Measurements from ENCODE around the gene NUP85.
"Not testable (repeated sequence)": the region's sequence is repeated elsewhere in the genome, so short reads cannot be mapped to it uniquely, and the experiment has no call there.

Gene NUP85

GRCh38 chr17:75242461-75243042, 37.1 kb downstream of the NUP85 start:
- no peak for DNase-seq

- no peak for DNase-seq
Measured at GRCh38 chr17:75244133-75244866, 38.8 kb downstream of the NUP85 start.

GRCh38 chr17:75245011-75245410, 39.5 kb downstream of the NUP85 start:
- DNase-seq, result no peak

GRCh38 chr17:75246404-75246803, 40.9 kb downstream of the NUP85 start:
- no peak for DNase-seq

DNA sequence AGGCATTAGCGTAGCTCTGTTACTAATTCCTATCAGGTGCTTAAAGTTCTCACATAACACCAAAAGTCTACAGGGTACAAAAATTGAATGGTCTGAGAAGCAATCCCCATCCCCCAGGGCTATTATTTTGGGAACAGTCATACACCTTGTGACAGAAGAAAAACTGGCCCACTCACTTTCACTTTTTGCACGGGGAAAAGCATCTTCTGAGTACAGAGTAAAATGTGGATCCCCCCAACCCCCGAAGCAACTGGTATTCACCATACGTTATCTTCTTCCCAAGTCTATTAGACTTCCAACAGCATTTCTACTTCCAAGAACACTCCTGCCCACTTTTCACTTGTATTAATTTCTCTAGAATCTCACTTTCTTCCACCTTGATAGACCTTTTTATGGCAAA, 44.1 kb downstream of the NUP85 start:
- no peak for DNase-seq

GRCh38 chr17:75250009-75250471, 44.6 kb downstream of the NUP85 start:
- DNase-seq, result no peak

DNA sequence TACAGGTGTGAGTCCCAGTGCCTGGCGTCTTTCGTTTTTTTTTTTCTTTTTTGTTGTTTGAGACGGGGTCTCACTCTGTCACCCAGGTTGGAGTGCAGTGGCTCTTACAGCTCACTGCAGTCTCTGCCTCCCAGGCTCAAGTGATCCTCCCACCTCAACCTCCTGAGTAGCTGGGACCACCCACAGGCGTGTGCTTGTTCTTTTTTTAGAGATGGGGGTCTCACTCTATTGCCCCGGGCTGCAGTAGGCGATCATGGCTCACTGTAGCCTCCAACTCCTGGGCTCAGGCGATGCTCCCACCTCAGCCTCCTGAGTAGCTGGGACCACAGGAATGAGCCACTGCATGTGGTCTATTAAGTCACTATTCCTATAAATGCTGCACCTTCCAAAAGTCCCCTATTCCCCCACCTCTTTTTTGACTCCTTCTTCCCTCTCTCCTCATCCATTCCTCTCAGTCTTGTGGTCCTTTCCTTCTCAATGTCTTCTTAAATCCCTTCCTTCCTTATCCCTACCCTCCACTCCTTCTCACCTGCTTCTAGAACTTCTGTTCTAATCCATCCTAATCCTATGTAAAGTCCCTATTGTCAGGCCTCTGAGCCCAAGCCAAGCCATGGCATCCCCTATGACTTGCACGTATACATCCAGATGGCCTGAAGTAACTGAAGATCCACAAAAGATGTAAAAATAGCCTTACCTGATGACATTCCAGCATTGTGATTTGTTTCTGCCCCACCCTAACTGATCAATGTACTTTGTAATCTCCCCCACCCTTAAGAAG, 46.7 kb downstream of the NUP85 start:
- no peak for DNase-seq

DNA sequence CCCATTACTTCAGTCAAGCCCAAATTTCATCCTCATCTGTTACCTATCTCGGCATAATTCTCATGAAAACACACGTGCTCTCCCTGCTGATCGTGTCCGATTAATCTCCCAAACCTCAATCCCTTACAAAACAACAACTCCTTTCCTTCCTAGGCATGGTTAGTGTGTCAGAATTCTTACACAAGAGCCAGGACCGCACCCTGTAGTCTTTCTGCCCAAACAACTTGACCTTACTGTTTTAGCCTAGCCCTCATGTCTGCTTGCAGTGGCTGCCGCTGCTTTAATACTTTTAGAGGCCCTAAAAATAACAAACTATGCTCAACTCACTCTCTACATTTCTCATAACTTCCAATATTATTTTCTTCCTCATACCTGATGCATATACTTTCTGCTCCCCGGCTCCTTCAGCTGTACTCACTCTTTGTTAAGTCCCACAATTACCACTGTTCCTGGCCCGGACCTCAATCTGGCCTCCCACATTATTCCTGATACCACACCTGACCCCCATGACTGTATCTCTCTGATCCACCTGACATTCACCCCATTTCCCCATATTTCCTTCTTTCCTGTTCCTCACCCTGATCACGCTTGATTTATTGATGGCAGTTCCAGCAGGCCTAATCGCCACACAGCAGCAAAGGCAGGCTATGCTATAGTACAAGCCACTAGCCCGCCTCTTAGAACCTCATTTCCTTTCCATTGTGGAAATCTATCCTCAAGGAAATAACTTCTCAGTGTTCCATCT, 50.6 kb downstream of the NUP85 start:
- DNase-seq, result not testable (repeated sequence)

- DNase-seq, result not testable (repeated sequence)
Measured at GRCh38 chr17:75257228-75257627, 51.7 kb downstream of the NUP85 start.

DNA sequence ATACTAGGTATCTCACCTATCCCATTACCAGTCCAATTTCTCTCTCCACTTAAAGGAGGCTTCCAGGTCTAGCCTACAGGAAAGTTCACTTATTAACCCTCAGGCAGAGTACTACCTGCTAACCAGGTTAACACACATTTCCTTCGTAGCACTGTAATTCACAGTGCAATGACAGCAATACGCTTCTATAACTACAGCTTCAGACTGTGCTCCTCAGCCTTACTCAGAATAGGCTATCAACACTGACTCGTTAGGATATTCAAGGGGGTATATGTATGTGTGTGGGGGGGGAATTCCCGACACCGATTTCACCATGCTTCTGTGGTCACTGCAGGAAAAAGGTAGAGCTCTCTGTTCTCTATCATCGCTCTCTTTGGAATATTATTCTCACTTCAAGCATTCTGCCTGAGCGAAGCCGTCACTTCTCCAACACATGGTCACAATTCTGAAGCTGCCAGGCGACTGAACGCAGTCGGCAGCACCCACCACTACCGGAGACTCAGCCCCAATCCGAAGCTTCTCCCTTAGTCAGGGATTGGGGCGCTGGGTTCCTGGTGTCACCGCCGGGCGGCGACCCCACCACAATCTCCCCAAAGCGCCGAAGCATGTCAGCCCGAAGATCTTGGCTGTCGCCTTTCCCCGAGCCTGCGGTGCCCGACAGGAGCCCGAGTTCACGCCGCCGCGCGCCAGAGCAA, 55.3 kb downstream of the NUP85 start:
- DNase-seq, result no peak

GRCh38 chr17:75261336-75262111, 56.0 kb downstream of the NUP85 start, which contains the start of the genes GGA3 and MRPS7:
Gene GGA3, minus strand, starts transcription at chr17:75261606. Its CDS starts 19 bp downstream, at chr17:75261587.
Gene MRPS7, plus strand, starts transcription at chr17:75261879. Its CDS starts 22 bp downstream, at chr17:75261901.
- peak; percentile 86 to 87 for DNase-seq

DNA sequence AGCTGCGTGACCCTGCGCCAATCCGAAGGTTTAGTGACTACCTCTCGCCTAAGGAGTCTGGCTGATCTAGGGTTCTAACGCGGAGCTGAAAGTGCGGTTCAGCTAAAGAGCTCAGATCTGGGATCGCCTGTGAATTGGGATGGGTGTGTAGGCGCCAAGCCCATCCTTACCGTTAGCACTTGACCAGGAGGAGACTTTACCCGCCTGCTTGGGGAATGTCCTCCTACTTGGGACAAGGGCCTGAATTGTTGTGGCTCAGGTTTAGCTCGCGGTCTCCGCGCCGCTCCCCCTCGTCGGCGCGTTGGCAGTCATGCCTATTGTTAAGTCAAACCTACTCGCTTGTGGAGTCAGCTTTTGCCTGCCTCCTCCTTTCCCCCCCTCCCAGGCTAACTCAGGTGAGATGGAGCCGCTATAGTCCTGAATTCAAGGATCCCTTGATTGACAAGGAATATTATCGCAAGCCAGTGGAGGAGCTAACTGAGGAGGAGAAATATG, 56.7 kb downstream of the NUP85 start:
- peak in 1 of 2 experiments; percentile 43 for DNase-seq

- no peak for DNase-seq
Measured at GRCh38 chr17:75263055-75263454, 57.6 kb downstream of the NUP85 start.

DNA sequence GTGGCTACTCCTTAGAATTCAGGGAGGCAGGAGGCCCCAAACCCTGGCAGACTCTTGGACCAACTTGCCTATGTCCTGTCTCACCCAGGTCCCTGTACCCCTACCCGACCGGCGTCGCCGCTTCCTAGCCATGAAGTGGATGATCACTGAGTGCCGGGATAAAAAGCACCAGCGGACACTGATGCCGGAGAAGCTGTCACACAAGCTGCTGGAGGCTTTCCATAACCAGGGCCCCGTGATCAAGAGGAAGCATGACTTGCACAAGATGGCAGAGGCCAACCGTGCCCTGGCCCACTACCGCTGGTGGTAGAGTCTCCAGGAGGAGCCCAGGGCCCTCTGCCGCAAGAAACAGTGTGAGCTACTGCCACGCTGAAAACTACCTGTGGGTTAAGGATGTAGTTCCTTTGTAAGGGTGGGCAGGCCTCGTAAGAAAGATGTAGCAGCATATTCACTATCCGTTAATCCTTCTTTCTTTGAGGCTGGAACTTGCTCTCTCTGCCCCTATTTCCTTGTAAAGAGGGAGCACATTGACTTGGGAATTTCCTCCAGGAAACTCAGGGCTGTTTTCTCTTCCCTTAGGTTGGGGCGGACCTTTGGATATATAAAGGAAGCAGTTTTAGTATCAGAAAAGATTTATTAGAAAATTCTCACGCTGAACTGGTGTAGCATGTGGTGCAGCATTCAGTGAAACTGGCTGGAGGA, 60.3 kb downstream of the NUP85 start:
- DNase-seq, result no peak

- no peak for DNase-seq
Measured at GRCh38 chr17:75266316-75267152, 61.1 kb downstream of the NUP85 start.

GRCh38 chr17:75267153-75267410, 61.6 kb downstream of the NUP85 start:
- DNase-seq, result no peak

DNA sequence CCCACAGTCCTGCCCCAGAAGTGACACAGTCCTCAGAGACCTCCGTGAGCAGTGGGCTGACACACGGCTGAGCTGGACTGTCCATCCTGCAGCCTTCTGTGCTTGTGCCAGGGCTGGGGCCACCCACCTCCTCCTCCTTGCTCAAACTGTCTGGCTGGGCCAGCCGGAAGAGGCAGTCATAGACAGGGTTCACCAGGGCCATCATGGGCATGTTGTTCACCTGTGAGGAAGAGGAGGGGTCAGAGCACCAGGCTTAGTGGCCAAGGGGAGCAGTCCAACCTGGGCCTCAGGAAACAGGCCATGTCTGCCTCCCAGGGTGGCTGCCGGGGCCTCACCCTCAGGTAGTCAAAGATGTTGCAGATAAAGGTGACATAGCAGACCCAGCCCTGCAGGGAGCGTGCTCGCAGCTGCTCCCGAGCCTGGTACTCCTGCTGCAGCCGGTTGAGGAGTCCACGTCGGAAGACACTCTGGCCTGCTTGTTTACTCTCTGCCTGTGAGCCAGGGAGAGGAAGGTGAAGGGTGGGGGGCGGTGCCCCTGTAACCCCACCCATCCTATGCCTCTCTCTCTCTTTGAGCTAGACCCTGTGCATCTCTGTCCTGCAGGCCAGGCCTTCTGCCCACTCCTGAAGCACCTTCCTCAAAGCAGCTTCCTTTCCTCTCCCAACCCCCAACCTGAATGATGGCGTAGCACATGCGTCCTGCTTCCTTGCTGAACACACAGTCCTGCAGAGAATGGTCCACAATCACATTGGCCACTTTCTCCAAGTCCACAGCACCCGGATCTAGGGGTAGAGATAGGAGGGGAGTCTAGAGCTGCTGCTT, 62.1 kb downstream of the NUP85 start:
- DNase-seq, result no peak

DNA sequence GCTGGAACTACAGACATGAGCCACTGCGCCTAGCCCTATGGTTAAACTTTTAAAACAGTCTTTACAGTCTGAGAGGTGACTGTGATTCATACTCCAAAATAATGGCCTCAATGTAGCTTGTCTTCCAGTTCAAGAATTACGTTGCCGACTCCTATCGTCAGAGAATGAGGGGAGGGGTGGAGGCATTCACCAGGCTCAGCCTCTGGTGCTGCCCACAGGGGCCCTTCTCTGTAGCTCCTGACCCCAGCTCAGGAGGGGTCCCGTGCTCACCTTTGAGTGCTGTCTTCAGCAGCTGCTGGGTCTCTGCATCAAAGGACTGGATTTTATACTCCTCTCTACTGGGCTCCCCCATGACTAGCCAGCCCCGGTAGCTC, 64.4 kb downstream of the NUP85 start:
- DNase-seq, result no peak

Measured in SW 1271 (cell line).